Measurements from ENCODE around the gene TMEM37. TPM values are rescaled to one million over a fixed set of nuclear protein-coding genes. Genes with fewer than 3 reads are reported as not detected.

TMEM37 gene
- total RNA-seq, 2 donors from 2014 or later, result 19.1 to 22.1 TPM

- H3K4me1 ChIP-seq, result peaks cover 30% of the 10 kb centered on the region
- peak overlapping the region in 1 of 4 donors; percentile 54 for H3K27ac ChIP-seq
- DNase-seq, result no peak
- TF ChIP-seq, protein P1, sequence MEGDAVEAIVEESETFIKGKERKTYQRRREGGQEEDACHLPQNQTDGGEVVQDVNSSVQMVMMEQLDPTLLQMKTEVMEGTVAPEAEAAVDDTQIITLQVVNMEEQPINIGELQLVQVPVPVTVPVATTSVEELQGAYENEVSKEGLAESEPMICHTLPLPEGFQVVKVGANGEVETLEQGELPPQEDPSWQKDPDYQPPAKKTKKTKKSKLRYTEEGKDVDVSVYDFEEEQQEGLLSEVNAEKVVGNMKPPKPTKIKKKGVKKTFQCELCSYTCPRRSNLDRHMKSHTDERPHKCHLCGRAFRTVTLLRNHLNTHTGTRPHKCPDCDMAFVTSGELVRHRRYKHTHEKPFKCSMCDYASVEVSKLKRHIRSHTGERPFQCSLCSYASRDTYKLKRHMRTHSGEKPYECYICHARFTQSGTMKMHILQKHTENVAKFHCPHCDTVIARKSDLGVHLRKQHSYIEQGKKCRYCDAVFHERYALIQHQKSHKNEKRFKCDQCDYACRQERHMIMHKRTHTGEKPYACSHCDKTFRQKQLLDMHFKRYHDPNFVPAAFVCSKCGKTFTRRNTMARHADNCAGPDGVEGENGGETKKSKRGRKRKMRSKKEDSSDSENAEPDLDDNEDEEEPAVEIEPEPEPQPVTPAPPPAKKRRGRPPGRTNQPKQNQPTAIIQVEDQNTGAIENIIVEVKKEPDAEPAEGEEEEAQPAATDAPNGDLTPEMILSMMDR (IDR thresholded peaks at IDR 0.05), result no peak
- TF ChIP-seq POLR2A (IDR thresholded peaks at IDR 0.05), result no peak
- no peak for ATAC-seq
- 85 to 86% methylated on average over 7 of the region's 7 CpGs for WGBS, 2 donors
- no peak overlapping the region for H3K4me3 ChIP-seq
- intact Hi-C loops (cut with DNase I), result no loop called here
- no peaks in the 10 kb centered on the region for H3K9me3 ChIP-seq
- no peaks in the 10 kb centered on the region for H3K27me3 ChIP-seq
- no peaks in the 10 kb centered on the region for H3K36me3 ChIP-seq (replicated peaks in 1 of 2; ENCODE audit: insufficient read depth in 1 of 2, low read depth in 2 of 2)
Measured at GRCh38 chr2:119442226-119442619, 10.6 kb downstream of the TMEM37 start.

- H3K36me3 ChIP-seq (replicated peaks in 1 of 2; ENCODE audit: insufficient read depth in 1 of 2, low read depth in 2 of 2), result no peaks in the 10 kb centered on the region
- no peak for DNase-seq
- no peaks in the 10 kb centered on the region for H3K27me3 ChIP-seq
- peaks cover 28% of the 10 kb centered on the region for H3K4me1 ChIP-seq
- ATAC-seq, result no peak
- intact Hi-C loops (cut with DNase I), result no loop called here
- 80 to 93% methylated on average over 10 to 11 of the region's 11 CpGs for WGBS, 2 donors
- no peak overlapping the region for H3K4me3 ChIP-seq
- TF ChIP-seq POLR2A (IDR thresholded peaks at IDR 0.05), result no peak
- TF ChIP-seq, protein P1 (IDR thresholded peaks at IDR 0.05), result no peak
- H3K9me3 ChIP-seq, result no peaks in the 10 kb centered on the region
- H3K27ac ChIP-seq, result no peak overlapping the region
Measured at GRCh38 chr2:119442850-119443249, 11.2 kb downstream of the TMEM37 start.

GRCh38 chr2:119446037-119446436, 14.4 kb downstream of the TMEM37 start:
- peaks cover 5% of the 10 kb centered on the region for H3K4me1 ChIP-seq
- ATAC-seq (no peak), DNase-seq (no peak)
- no peak overlapping the region for H3K4me3 ChIP-seq
- H3K27me3 ChIP-seq, result no peaks in the 10 kb centered on the region
- H3K9me3 ChIP-seq, result no peaks in the 10 kb centered on the region
- TF ChIP-seq, protein P1 (IDR thresholded peaks at IDR 0.05), result no peak
- TF ChIP-seq POLR2A (IDR thresholded peaks at IDR 0.05), result no peak
- no peak overlapping the region for H3K27ac ChIP-seq
- 79 to 82% methylated on average over 9 of the region's 9 CpGs for WGBS, 2 donors
- no peaks in the 10 kb centered on the region for H3K36me3 ChIP-seq (replicated peaks in 1 of 2; ENCODE audit: insufficient read depth in 1 of 2, low read depth in 2 of 2)
- intact Hi-C loops (cut with DNase I), result no loop called here

DNA sequence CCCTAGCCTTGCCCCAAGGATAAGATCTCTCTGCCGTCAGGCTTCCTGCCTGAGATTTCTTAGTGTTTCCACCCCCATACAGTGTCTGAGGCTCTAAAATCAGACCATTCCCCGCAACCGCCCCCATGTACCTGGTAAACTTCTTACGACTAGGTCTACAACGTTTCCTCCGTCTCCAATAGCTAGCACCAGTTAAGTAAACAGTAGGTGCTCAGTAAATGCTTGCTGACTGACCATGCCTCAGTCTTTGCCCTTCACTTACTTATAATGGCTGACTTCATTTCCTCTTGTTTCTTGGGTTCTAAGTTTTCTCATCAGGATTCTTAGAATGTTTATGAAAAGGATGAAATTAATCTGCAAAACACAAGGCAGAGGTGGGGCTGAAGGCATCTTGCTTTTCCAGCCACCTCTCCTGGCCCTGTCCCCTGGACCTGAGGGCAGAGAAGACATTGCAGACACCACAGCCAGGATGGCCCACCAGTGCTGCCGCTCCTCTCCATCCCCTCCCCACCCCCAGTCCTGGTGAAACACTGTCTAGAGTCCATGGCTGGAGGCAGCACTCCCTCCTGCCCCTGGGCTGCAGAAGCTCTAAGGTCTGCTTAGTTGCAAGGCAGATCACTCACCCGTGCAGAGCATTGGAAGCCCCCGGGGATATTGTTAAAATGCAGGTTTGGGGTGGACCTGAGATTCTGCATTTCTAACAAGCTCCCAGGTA, 16.9 kb downstream of the TMEM37 start:
- H3K4me3 ChIP-seq, result no peak overlapping the region
- WGBS, 2 donors, result 77 to 83% methylated on average over 8 to 9 of the region's 9 CpGs
- TF ChIP-seq POLR2A (IDR thresholded peaks at IDR 0.05), result no peak
- TF ChIP-seq, protein P1 (IDR thresholded peaks at IDR 0.05), result no peak
- no peaks in the 10 kb centered on the region for H3K36me3 ChIP-seq (replicated peaks in 1 of 2; ENCODE audit: insufficient read depth in 1 of 2, low read depth in 2 of 2)
- no peak for DNase-seq
- H3K9me3 ChIP-seq, result no peaks in the 10 kb centered on the region
- no peaks in the 10 kb centered on the region for H3K4me1 ChIP-seq
- no peak for ATAC-seq
- H3K27me3 ChIP-seq, result no peaks in the 10 kb centered on the region
- no peak overlapping the region for H3K27ac ChIP-seq
- intact Hi-C loops (cut with DNase I), result no loop called here

GRCh38 chr2:119449521-119449920, 17.9 kb downstream of the TMEM37 start:
- no peaks in the 10 kb centered on the region for H3K4me1 ChIP-seq
- TF ChIP-seq, protein P1 (IDR thresholded peaks at IDR 0.05), result no peak
- TF ChIP-seq POLR2A (IDR thresholded peaks at IDR 0.05), result no peak
- DNase-seq (no peak), ATAC-seq (no peak)
- 83 to 86% methylated on average over 3 of the region's 3 CpGs for WGBS, 2 donors
- no peaks in the 10 kb centered on the region for H3K9me3 ChIP-seq
- no peak overlapping the region for H3K27ac ChIP-seq
- no peaks in the 10 kb centered on the region for H3K36me3 ChIP-seq (replicated peaks in 1 of 2; ENCODE audit: insufficient read depth in 1 of 2, low read depth in 2 of 2)
- no peak overlapping the region for H3K4me3 ChIP-seq
- no peaks in the 10 kb centered on the region for H3K27me3 ChIP-seq
- intact Hi-C loops (cut with DNase I), result no loop called here
